Liver (tissue), 9 donors: ENCODE data around the gene MRPS35. TPM values are rescaled to one million over a fixed set of nuclear protein-coding genes. Genes with fewer than 3 reads are reported as not detected.

Experiments used
- DNase-seq: peaks from one replicate; pipeline ENCODE4 v3.0.0-alpha.2; 2017; ENCODE audit warnings: low spot score
- H3K27ac ChIP-seq, 2 donors: one replicate each; pipeline ENCODE4 v1.7.0; 2013; ENCODE audit warnings: inconsistent platforms in 2 of 2, low read length in 2 of 2, control low read depth in 1 of 2, low read depth in 1 of 2, mild to moderate bottlenecking in 1 of 2
- H3K27me3 ChIP-seq, 4 donors: one replicate each; pipeline versions ENCODE4 v1.6.1 to v1.7.0; 2013; ENCODE audit warnings: low read length in 3 of 4, inconsistent platforms in 1 of 4, mild to moderate bottlenecking in 1 of 4, moderate library complexity in 1 of 4; ENCODE audit not compliant: control insufficient read depth in 4 of 4, insufficient read depth in 4 of 4
- H3K36me3 ChIP-seq, 4 donors: one replicate each; pipeline versions ENCODE4 v1.6.1 to v1.7.0; 2013; ENCODE audit warnings: low read length in 3 of 4, mild to moderate bottlenecking in 3 of 4, low read depth in 1 of 4, moderate library complexity in 1 of 4; ENCODE audit not compliant: control insufficient read depth in 4 of 4, insufficient read depth in 3 of 4
- H3K4me1 ChIP-seq, 4 donors: one replicate each; pipeline versions ENCODE4 v1.6.1 to v1.7.0; 2013; ENCODE audit warnings: low read length in 3 of 4, mild to moderate bottlenecking in 3 of 4, moderate library complexity in 1 of 4; ENCODE audit not compliant: control insufficient read depth in 4 of 4, insufficient read depth in 4 of 4
- H3K4me3 ChIP-seq, 3 donors: one replicate each; pipeline versions ENCODE4 v1.6.1 to v1.7.0; 2013; ENCODE audit warnings: low read length in 3 of 3, control low read depth in 1 of 3, low read depth in 1 of 3, mild to moderate bottlenecking in 1 of 3
- H3K9ac ChIP-seq, 2 donors: one replicate each; pipeline ENCODE4 v1.7.0; 2013; ENCODE audit warnings: low read length in 2 of 2, mild to moderate bottlenecking in 2 of 2, moderate library complexity in 2 of 2, control low read depth in 1 of 2, low read depth in 1 of 2
- H3K9me3 ChIP-seq, 4 donors: one replicate each; pipeline versions ENCODE4 v1.6.1 to v1.7.0; 2013; ENCODE audit warnings: low read length in 3 of 4; ENCODE audit not compliant: control insufficient read depth in 4 of 4
- ATF3 ChIP-seq: IDR thresholded peaks from 2 replicates; pipeline ENCODE4 v1.6.1; 2016; ENCODE audit warnings: antibody characterized with exemption
- CTCF ChIP-seq: fragments of 150-350 bp; IDR thresholded peaks from 2 replicates; pipeline ENCODE4 v1.5.1; 2017; ENCODE audit warnings: improper control_type of control experiment, low read depth, low read length; ENCODE audit not compliant: missing input control
- EGR1 ChIP-seq, 2 donors: IDR thresholded peaks; 2 replicates each; pipeline ENCODE4 v1.6.1; 2016 to 2018; ENCODE audit warnings: antibody characterized with exemption in 2 of 2, low read depth in 2 of 2
- FOXA1 ChIP-seq: IDR thresholded peaks from 2 replicates; pipeline ENCODE4 v1.6.1; 2016; ENCODE audit warnings: antibody characterized with exemption
- GABPA ChIP-seq, 2 donors: IDR thresholded peaks in 1 of 2; conservative IDR thresholded peaks in 1 of 2; 2 replicates each; pipeline ENCODE4 v1.6.1; 2016; ENCODE audit warnings: antibody characterized with exemption in 2 of 2, mild to moderate bottlenecking in 1 of 2, moderate library complexity in 1 of 2
- HNF4A ChIP-seq, 2 donors: conservative IDR thresholded peaks; 2 replicates each; pipeline ENCODE4 v1.6.1; 2016; ENCODE audit warnings: antibody characterized with exemption in 2 of 2, mild to moderate bottlenecking in 2 of 2
- HNF4G ChIP-seq: IDR thresholded peaks from 2 replicates; pipeline ENCODE4 v1.6.1; 2016; ENCODE audit warnings: antibody characterized with exemption
- JUND ChIP-seq, 2 donors: IDR thresholded peaks; 2 replicates each; pipeline ENCODE4 v1.6.1; 2016; ENCODE audit warnings: antibody characterized with exemption in 2 of 2
- MAX ChIP-seq: IDR thresholded peaks from 2 replicates; pipeline ENCODE4 v1.6.1; 2016; ENCODE audit warnings: antibody characterized with exemption
- NR2F2 ChIP-seq: IDR thresholded peaks from 2 replicates; pipeline ENCODE4 v1.6.1; 2016; ENCODE audit warnings: antibody characterized with exemption
- RAD21 ChIP-seq, 2 donors: IDR thresholded peaks; 2 replicates each; pipeline ENCODE4 v1.6.1; 2016; ENCODE audit warnings: antibody characterized with exemption in 2 of 2, mild to moderate bottlenecking in 2 of 2
- REST ChIP-seq: IDR thresholded peaks from 2 replicates; pipeline ENCODE4 v1.6.1; 2016; ENCODE audit warnings: antibody characterized with exemption, mild to moderate bottlenecking
- RXRA ChIP-seq, 2 donors: IDR thresholded peaks; 2 replicates each; pipeline ENCODE4 v1.6.1; 2017 to 2018; ENCODE audit warnings: antibody characterized with exemption in 2 of 2, mild to moderate bottlenecking in 1 of 2
- SP1 ChIP-seq: IDR thresholded peaks from 2 replicates; pipeline ENCODE4 v1.6.1; 2018; ENCODE audit warnings: antibody characterized with exemption, mild to moderate bottlenecking
- TAF1 ChIP-seq: conservative IDR thresholded peaks from 2 replicates; pipeline ENCODE4 v1.6.1; 2016; ENCODE audit warnings: antibody characterized with exemption, mild to moderate bottlenecking
- YY1 ChIP-seq: IDR thresholded peaks from 2 replicates; pipeline ENCODE4 v1.6.1; 2016; ENCODE audit warnings: antibody characterized with exemption, mild to moderate bottlenecking
- WGBS: extraction: QIAGEN DNeasy Blood & Tissue Kit; methylation state at CpG from one replicate; pipeline ENCODE4 v1.1.7; 2013; 5-methylcytosine and 5-hydroxymethylcytosine counted together
- polyA plus RNA-seq, 2 donors: library from polyadenylated mRNA; stranded (reverse) in 1 of 2; unstranded in 1 of 2; fragments of 200-250 nt in 1 of 2; fragments of >200 nt in 1 of 2; fragmentation: Nextera tagmentation in 1 of 2; extraction: Ambion mirVana in 1 of 2; gene quantifications; one replicate each; pipeline versions ENCODE4 v1.2.1 to v1.2.3, GENCODE V29; 2013 to 2015
- total RNA-seq, 2 donors: library from RNA; depleted of rRNA; stranded (reverse); fragments of >200 nt; gene quantifications; one replicate each; pipeline ENCODE4 v1.2.3, GENCODE V29; 2014
- donor health status: healthy.
- donor health status: healthy.
- donor health status: healthy.
- donor health status: healthy.
- donor health status: healthy.

Gene MRPS35
- total and polyA plus RNA-seq, 4 donors: 27.4 to 64.3 (median 49.4) TPM

GRCh38 chr12:27790179-27790578, 79.5 kb downstream of the MRPS35 start:
- TF ChIP-seq CTCF (no peak), SP1 (no peak), NR2F2 (no peak), FOXA1 (no peak), EGR1 (IDR thresholded peaks at IDR 0.05; ENCODE audit: low read depth in 2 of 2) (no peak), JUND (IDR thresholded peaks at IDR 0.05) (no peak), RAD21 (IDR thresholded peaks at IDR 0.05) (no peak)
- 98% methylated on average over 2 of the region's 2 CpGs for WGBS
- Histone ChIP-seq H3K27ac (no peak overlapping the region), H3K9me3 (no peaks in the 10 kb centered on the region), H3K36me3 (peaks cover 0 to 9% (median 5%) of the 10 kb centered on the region in 4 donors), H3K9ac (no peak overlapping the region), H3K4me3 (no peak overlapping the region), H3K4me1 (no peaks in the 10 kb centered on the region), H3K27me3 (no peaks in the 10 kb centered on the region)
- DNase-seq: no peak

GRCh38 chr12:27794818-27795584, 84.4 kb downstream of the MRPS35 start:
- Histone ChIP-seq H3K4me1 (no peaks in the 10 kb centered on the region), H3K27me3 (no peaks in the 10 kb centered on the region), H3K9ac (no peak overlapping the region), H3K27ac (no peak overlapping the region), H3K36me3 (peaks cover 4 to 23% (median 13%) of the 10 kb centered on the region in 4 donors), H3K9me3 (no peaks in the 10 kb centered on the region), H3K4me3 (no peak overlapping the region)
- no peak for DNase-seq
- WGBS: 94% methylated on average over 6 of the region's 6 CpGs
- TF ChIP-seq TAF1 (no peak), HNF4A (conservative IDR thresholded peaks at IDR 0.05) (no peak), SP1 (no peak), JUND (IDR thresholded peaks at IDR 0.05) (no peak), EGR1 (IDR thresholded peaks at IDR 0.05; ENCODE audit: low read depth in 2 of 2) (no peak), RXRA (IDR thresholded peaks at IDR 0.05) (no peak), GABPA (IDR thresholded peaks at IDR 0.05 in 1 of 2, conservative IDR thresholded peaks at IDR 0.05 in 1 of 2) (no peak)

GRCh38 chr12:27796128-27796527, 85.5 kb downstream of the MRPS35 start:
- no peak for DNase-seq
- no peaks in the 10 kb centered on the region for H3K27me3 ChIP-seq
- TF ChIP-seq MAX: no peak
- no peak for TF ChIP-seq NR2F2
- no peak for TF ChIP-seq JUND (IDR thresholded peaks at IDR 0.05)
- TF ChIP-seq REST: no peak
- no peak for TF ChIP-seq SP1
- TF ChIP-seq GABPA (IDR thresholded peaks at IDR 0.05 in 1 of 2, conservative IDR thresholded peaks at IDR 0.05 in 1 of 2): no peak
- no peak for TF ChIP-seq RXRA (IDR thresholded peaks at IDR 0.05)
- no peak for TF ChIP-seq YY1
- no peak for TF ChIP-seq TAF1
- no peak for TF ChIP-seq HNF4G
- no peak for TF ChIP-seq ATF3
- no peak for TF ChIP-seq HNF4A (conservative IDR thresholded peaks at IDR 0.05)
- TF ChIP-seq RAD21 (IDR thresholded peaks at IDR 0.05): no peak
- H3K9ac ChIP-seq: no peak overlapping the region
- H3K4me3 ChIP-seq: no peak overlapping the region
- no peaks in the 10 kb centered on the region for H3K4me1 ChIP-seq
- WGBS: 95% methylated on average over 7 of the region's 7 CpGs
- peaks cover 4 to 23% (median 13%) of the 10 kb centered on the region in 4 donors for H3K36me3 ChIP-seq
- H3K27ac ChIP-seq: no peak overlapping the region
- H3K9me3 ChIP-seq: no peaks in the 10 kb centered on the region
